Measurements from ENCODE around the gene AIFM1.

Gene AIFM1

GRCh38 chrX:130091980-130092522, 73.6 kb downstream of the AIFM1 start:
- DNase-seq (ENCODE audit: low spot score), result no peak

- DNase-seq (ENCODE audit: low spot score), result no peak
Observed at GRCh38 chrX:130090364-130090763, 75.3 kb downstream of the AIFM1 start.

GRCh38 chrX:130086447-130087206, 79.0 kb downstream of the AIFM1 start:
- no peak for DNase-seq (ENCODE audit: low spot score)

- peak; percentile 68 for DNase-seq (ENCODE audit: low spot score)
Observed at GRCh38 chrX:130085551-130086446, 79.8 kb downstream of the AIFM1 start.

GRCh38 chrX:130084631-130085237, 80.9 kb downstream of the AIFM1 start:
- DNase-seq (ENCODE audit: low spot score), result no peak

- DNase-seq (ENCODE audit: low spot score), result no peak
Observed at GRCh38 chrX:130083656-130084382, 81.8 kb downstream of the AIFM1 start.

GRCh38 chrX:130083107-130083490, 82.5 kb downstream of the AIFM1 start:
- DNase-seq (ENCODE audit: low spot score), result no peak

- DNase-seq (ENCODE audit: low spot score), result no peak
Observed at GRCh38 chrX:130082244-130083106, 83.2 kb downstream of the AIFM1 start.

GRCh38 chrX:130081421-130082045, 84.1 kb downstream of the AIFM1 start:
- DNase-seq (ENCODE audit: low spot score), result no peak

- no peak for DNase-seq (ENCODE audit: low spot score)
Observed at GRCh38 chrX:130080791-130081367, 84.8 kb downstream of the AIFM1 start.

- DNase-seq (ENCODE audit: low spot score), result peak; percentile 47
Observed at GRCh38 chrX:130079824-130080406, 85.7 kb downstream of the AIFM1 start.

Measured in kidney capillary endothelial cell (primary cell).